Spleen (tissue), 11 donors: Measurements from ENCODE around the gene SHLD1. TPM values are rescaled to one million over a fixed set of nuclear protein-coding genes. Genes with fewer than 3 reads are reported as not detected.
"Not testable (repeated sequence)": the region's sequence is repeated elsewhere in the genome, so short reads cannot be mapped to it uniquely, and the experiment has no call there.

Experiments
- DNase-seq: peaks from one replicate; pipeline ENCODE4 v3.0.0-alpha.2; 2020
- H3K27ac ChIP-seq, 8 donors: fragments of 200-600 bp; sonication (generic) in 7 of 8; 1 replicate in 4 of 8; 2 replicates in 4 of 8; pipeline versions ENCODE4 v1.5.0 to v1.8.0; 2016 to 2021; ENCODE audit warnings: inconsistent platforms in 4 of 8, mild to moderate bottlenecking in 4 of 8, moderate library complexity in 1 of 8
- H3K27me3 ChIP-seq, 7 donors: fragments of 200-600 bp; sonication (generic) in 6 of 7; replicated peaks in 1 of 7; 1 replicate in 4 of 7; 2 replicates in 3 of 7; pipeline versions ENCODE4 v1.5.0 to v1.8.0; 2016 to 2021; ENCODE audit warnings: inconsistent platforms in 3 of 7, mild to moderate bottlenecking in 1 of 7
- H3K36me3 ChIP-seq, 6 donors: fragments of 200-600 bp; sonication (generic) in 5 of 6; 1 replicate in 4 of 6; 2 replicates in 2 of 6; pipeline versions ENCODE4 v1.5.0 to v1.8.0; 2016 to 2021; ENCODE audit warnings: inconsistent platforms in 2 of 6
- H3K4me1 ChIP-seq, 6 donors: fragments of 200-600 bp; sonication (generic) in 5 of 6; 1 replicate in 3 of 6; 2 replicates in 3 of 6; pipeline versions ENCODE4 v1.5.0 to v1.8.0; 2016 to 2021; ENCODE audit warnings: inconsistent platforms in 3 of 6
- H3K4me3 ChIP-seq, 8 donors: fragments of 200-600 bp; sonication (generic) in 7 of 8; 1 replicate in 4 of 8; 2 replicates in 4 of 8; pipeline versions ENCODE4 v1.5.0 to v1.8.0; 2016 to 2021; ENCODE audit warnings: inconsistent platforms in 4 of 8, mild to moderate bottlenecking in 4 of 8, moderate library complexity in 2 of 8
- H3K9me3 ChIP-seq, 8 donors: fragments of 200-600 bp; sonication (generic) in 7 of 8; 1 replicate in 4 of 8; 2 replicates in 4 of 8; pipeline versions ENCODE4 v1.5.0 to v1.8.0; 2016 to 2021; ENCODE audit warnings: inconsistent platforms in 4 of 8
- CTCF ChIP-seq, 11 experiments: fragments of 200-600 bp in 7 of 11; fragments of 450-650 bp in 4 of 11; sonication (generic) in 4 of 11; IDR thresholded peaks in 8 of 11; conservative IDR thresholded peaks in 3 of 11; 1 replicate in 7 of 11; 2 replicates in 4 of 11; pipeline versions ENCODE4 v1.4.0 to v1.8.0; 2016 to 2021; ENCODE audit warnings: antibody characterized with exemption in 11 of 11, inconsistent platforms in 4 of 11, mild to moderate bottlenecking in 1 of 11
- POLR2A ChIP-seq, 3 donors: fragments of 450-650 bp; IDR thresholded peaks; one replicate each; pipeline ENCODE4 v1.5.1; 2017; ENCODE audit warnings: antibody characterized with exemption in 3 of 3, mild to moderate bottlenecking in 1 of 3
- POLR2AphosphoS5 ChIP-seq, 3 donors: sonication (generic); formaldehyde crosslinking; IDR thresholded peaks; one replicate each; pipeline ENCODE4 v1.5.1; 2017; ENCODE audit warnings: antibody characterized with exemption in 3 of 3
- WGBS, 5 donors: extraction: QIAGEN DNeasy Blood & Tissue Kit in 3 of 5; methylation state at CpG; one replicate each; pipeline versions ENCODE4 v1.1.5 to v1.1.7; 2013 to 2018; 5-methylcytosine and 5-hydroxymethylcytosine counted together
- intact Hi-C: fragments of 100-400 bp; cut with DNase I; formaldehyde crosslinking; loops from one replicate; pipeline ENCODE4 v1.15.0; 2023; ENCODE audit warnings: low total_unique reads
- polyA plus RNA-seq, 3 donors: library from polyadenylated mRNA; stranded (reverse); fragments of 200-250 nt; gene quantifications; one replicate each; pipeline ENCODE4 v1.2.1, GENCODE V29; 2013
- total RNA-seq, 7 donors: library from RNA; depleted of rRNA in 3 of 7; stranded (reverse); fragments of >200 nt in 3 of 7; fragmentation: NEBNext Ultra II Directional in 4 of 7; extraction: Animal tissue kit (Norgen Biotek cat#: 25700) in 4 of 7; gene quantifications; one replicate each; pipeline versions ENCODE4 v1.1.0 to v1.2.1, GENCODE V29; 2016 to 2021
- donor health status: healthy with polysubstance abuse.
- donor health status: DM: no; HTN: no; CAD: no; lungs with moderate emphysema.
- donor health status: DM: no; HTN: no; CAD: no.
- donor health status: Bipolar disorder and iron deficiency.
- donor health status: healthy.
- donor health status: DM: no; HTN: no; CAD: no.
- donor health status: DM: yes; HTN: yes; CAD: no.

Gene SHLD1
- total and polyA plus RNA-seq, 10 donors, result 8.1 to 18.6 (median 12.4) TPM

- H3K36me3 ChIP-seq, result no peaks in the 10 kb centered on the region
- TF ChIP-seq CTCF (IDR thresholded peaks at IDR 0.05 in 8 of 11, conservative IDR thresholded peaks at IDR 0.05 in 3 of 11) (no peak), POLR2A (IDR thresholded peaks at IDR 0.05) (no peak), POLR2AphosphoS5 (IDR thresholded peaks at IDR 0.05) (no peak)
- no peak overlapping the region for H3K4me3 ChIP-seq
- intact Hi-C loops, result no loop called here
- no peaks in the 10 kb centered on the region for H3K9me3 ChIP-seq
- DNase-seq, result no peak
- peak overlapping the region in 6 of 8 donors; percentile 30 to 73 (median 50) for H3K27ac ChIP-seq
- peaks cover 8 to 30% (median 22%) of the 10 kb centered on the region in 6 donors for H3K4me1 ChIP-seq
- H3K27me3 ChIP-seq, result peaks cover 0 to 63% (median 0%) of the 10 kb centered on the region in 7 donors
- WGBS, 5 donors, result 78 to 88% (median 83%) methylated on average over 3 of the region's 3 CpGs
Measured at GRCh38 chr20:5737966-5738365, 12.2 kb upstream of the SHLD1 start.

- intact Hi-C loops, H3K9me3 ChIP-seq, H3K36me3 ChIP-seq, DNase-seq, H3K27ac ChIP-seq, H3K4me3 ChIP-seq: not testable (repeated sequence)
- Histone ChIP-seq H3K4me1 (peaks cover 8 to 30% (median 22%) of the 10 kb centered on the region in 6 donors), H3K27me3 (peaks cover 0 to 43% (median 0%) of the 10 kb centered on the region in 7 donors)
- 89 to 97% (median 96%) methylated on average over 5 of the region's 5 CpGs for WGBS, 5 donors
Measured at GRCh38 chr20:5740643-5741042, 9.6 kb upstream of the SHLD1 start.

GRCh38 chr20:5741089-5741488, 9.1 kb upstream of the SHLD1 start:
- no peak overlapping the region for H3K27ac ChIP-seq
- intact Hi-C loops, result no loop called here
- no peaks in the 10 kb centered on the region for H3K9me3 ChIP-seq
- no peak for DNase-seq
- WGBS, 5 donors, result 64 to 80% (median 71%) methylated on average over 2 of the region's 2 CpGs
- H3K4me3 ChIP-seq, result no peak overlapping the region
- H3K27me3 ChIP-seq, result peaks cover 0 to 40% (median 0%) of the 10 kb centered on the region in 7 donors
- TF ChIP-seq CTCF (IDR thresholded peaks at IDR 0.05 in 8 of 11, conservative IDR thresholded peaks at IDR 0.05 in 3 of 11), result no peak
- TF ChIP-seq POLR2AphosphoS5 (IDR thresholded peaks at IDR 0.05), result no peak
- no peak for TF ChIP-seq POLR2A (IDR thresholded peaks at IDR 0.05)
- no peaks in the 10 kb centered on the region for H3K36me3 ChIP-seq
- H3K4me1 ChIP-seq, result peaks cover 8 to 26% (median 22%) of the 10 kb centered on the region in 6 donors

- peaks cover 0 to 30% (median 0%) of the 10 kb centered on the region in 7 donors for H3K27me3 ChIP-seq
- DNase-seq, result no peak
- H3K4me3 ChIP-seq, result no peak overlapping the region
- intact Hi-C loops, result no loop called here
- H3K27ac ChIP-seq, result no peak overlapping the region
- H3K4me1 ChIP-seq, result peaks cover 8 to 17% (median 15%) of the 10 kb centered on the region in 6 donors
- 87 to 95% (median 90%) methylated on average over 2 of the region's 2 CpGs for WGBS, 5 donors
- H3K36me3 ChIP-seq, result no peaks in the 10 kb centered on the region
- TF ChIP-seq POLR2AphosphoS5 (IDR thresholded peaks at IDR 0.05), result no peak
- TF ChIP-seq CTCF (IDR thresholded peaks at IDR 0.05 in 8 of 11, conservative IDR thresholded peaks at IDR 0.05 in 3 of 11), result no peak
- no peak for TF ChIP-seq POLR2A (IDR thresholded peaks at IDR 0.05)
- H3K9me3 ChIP-seq, result no peaks in the 10 kb centered on the region
Measured at GRCh38 chr20:5742041-5742440, 8.2 kb upstream of the SHLD1 start.
